HEK293 (cell line): ENCODE measurements around the gene IMPDH1.

Experiments
- CTCF ChIA-PET: fragments of 350-600 bp; formaldehyde crosslinking; extraction: SDS; loops from one replicate; lab custom pipeline; 2021; ENCODE audit warnings: antibody characterized with exemption; lab: Yijun Ruan, JAX
- POLR2A ChIA-PET: fragments of 300-600 bp; formaldehyde crosslinking; extraction: SDS; loops from one replicate; lab custom pipeline; 2020; ENCODE audit warnings: antibody characterized with exemption, inconsistent platforms; lab: Yijun Ruan, JAX
- H3K27ac ChIP-seq: fragments of 200-500 bp; sonication (Bioruptor generic); 2 replicates; pipeline ENCODE4 v1.5.1; 2014; ENCODE audit warnings: low read depth, low read length, control low read depth, inconsistent platforms; ENCODE audit errors: extremely low read depth
- H3K36me3 ChIP-seq, 2 experiments: fragments of 200-500 bp in 1 of 2; sonication (Bioruptor generic) in 1 of 2; 1 replicate in 1 of 2; 2 replicates in 1 of 2; pipeline ENCODE4 v1.5.1; 2014 to 2017; ENCODE audit warnings: inconsistent platforms in 2 of 2, low read length in 2 of 2; ENCODE audit not compliant: control insufficient read depth in 2 of 2, insufficient read depth in 1 of 2
- H3K4me1 ChIP-seq: fragments of 200-500 bp; sonication (Bioruptor generic); 2 replicates; pipeline ENCODE4 v1.5.1; 2014; ENCODE audit warnings: mild to moderate bottlenecking, low read length, inconsistent platforms; ENCODE audit not compliant: control insufficient read depth, insufficient read depth
- H3K4me3 ChIP-seq: 2 replicates; pipeline ENCODE4 v1.5.1; 2011; ENCODE audit warnings: low read depth, mild to moderate bottlenecking, control low read depth, low read length, moderate library complexity
- H3K9me3 ChIP-seq: fragments of 200-500 bp; sonication (Bioruptor generic); 2 replicates; pipeline ENCODE4 v1.5.1; 2014; ENCODE audit warnings: low read depth, low read length, inconsistent platforms; ENCODE audit not compliant: control insufficient read depth, insufficient read depth
- AEBP2 ChIP-seq: fragments of 450-650 bp; formaldehyde crosslinking; IDR thresholded peaks from 2 replicates; pipeline ENCODE4 v1.5.1; 2016; ENCODE audit warnings: missing biosample characterization, missing genetic modification characterization, borderline replicate concordance
- BCL6B ChIP-seq: fragments of 450-650 bp; formaldehyde crosslinking; IDR thresholded peaks from 2 replicates; pipeline ENCODE4 v1.5.1; 2017; ENCODE audit warnings: missing biosample characterization, missing genetic modification characterization
- GFI1B ChIP-seq: fragments of 450-650 bp; formaldehyde crosslinking; IDR thresholded peaks from 2 replicates; pipeline ENCODE4 v1.5.1; 2016; ENCODE audit warnings: missing biosample characterization, missing genetic modification characterization
- KLF1 ChIP-seq: fragments of 450-650 bp; formaldehyde crosslinking; IDR thresholded peaks from 2 replicates; pipeline ENCODE4 v1.5.1; 2016; ENCODE audit warnings: missing biosample characterization, missing genetic modification characterization
- MEIS1 ChIP-seq: sonication (generic); formaldehyde crosslinking; IDR thresholded peaks from 2 replicates; pipeline ENCODE4 v1.8.1; 2022; ENCODE audit warnings: missing genetic modification reagents, mild to moderate bottlenecking, borderline replicate concordance
- TRIM28 ChIP-seq: IDR thresholded peaks from 2 replicates; pipeline ENCODE4 v1.6.1; 2011; ENCODE audit warnings: low read length, control low read depth, borderline replicate concordance
- ZBTB17 ChIP-seq: fragments of 450-650 bp; formaldehyde crosslinking; IDR thresholded peaks from 2 replicates; pipeline ENCODE4 v1.5.1; 2016; ENCODE audit warnings: missing biosample characterization, missing genetic modification characterization
- ZNF114 ChIP-seq: fragments of 450-650 bp; formaldehyde crosslinking; IDR thresholded peaks from 2 replicates; pipeline ENCODE4 v1.5.0; 2017; ENCODE audit warnings: missing biosample characterization, missing genetic modification characterization
- ZNF133 ChIP-seq: fragments of 450-650 bp; formaldehyde crosslinking; IDR thresholded peaks from 2 replicates; pipeline ENCODE4 v1.5.1; 2016; ENCODE audit warnings: missing biosample characterization, missing genetic modification characterization
- ZNF174 ChIP-seq: fragments of 450-650 bp; formaldehyde crosslinking; IDR thresholded peaks from 2 replicates; pipeline ENCODE4 v1.5.0; 2017; ENCODE audit warnings: missing biosample characterization, mild to moderate bottlenecking, missing genetic modification characterization
- ZNF184 ChIP-seq: fragments of 450-650 bp; IDR thresholded peaks from 2 replicates; pipeline ENCODE4 v1.5.1; 2018; ENCODE audit warnings: missing biosample characterization, mild to moderate bottlenecking, missing genetic modification characterization
- ZNF266 ChIP-seq: fragments of 450-650 bp; formaldehyde crosslinking; IDR thresholded peaks from 2 replicates; pipeline ENCODE4 v1.5.1; 2016; ENCODE audit warnings: missing biosample characterization, missing genetic modification characterization, low read depth
- ZNF292 ChIP-seq: fragments of 450-650 bp; formaldehyde crosslinking; IDR thresholded peaks from 2 replicates; pipeline ENCODE4 v1.5.1; 2016; ENCODE audit warnings: low read depth, missing biosample characterization, missing genetic modification characterization, borderline replicate concordance
- ZNF549 ChIP-seq: fragments of 450-650 bp; IDR thresholded peaks from 2 replicates; pipeline ENCODE4 v1.5.1; 2018; ENCODE audit warnings: missing biosample characterization, missing genetic modification characterization, mild to moderate bottlenecking, inconsistent platforms, moderate library complexity
- ZNF558 ChIP-seq: fragments of 450-650 bp; formaldehyde crosslinking; IDR thresholded peaks from 2 replicates; pipeline ENCODE4 v1.5.1; 2016; ENCODE audit warnings: missing biosample characterization, missing genetic modification characterization
- ZNF596 ChIP-seq: fragments of 450-650 bp; IDR thresholded peaks from 2 replicates; pipeline ENCODE4 v1.5.0; 2018; ENCODE audit warnings: missing biosample characterization, mild to moderate bottlenecking, missing genetic modification characterization, moderate library complexity
- ZNF621 ChIP-seq: fragments of 450-650 bp; formaldehyde crosslinking; IDR thresholded peaks from 2 replicates; pipeline ENCODE4 v1.5.1; 2017; ENCODE audit warnings: missing biosample characterization, missing genetic modification characterization
- ZNF629 ChIP-seq: fragments of 450-650 bp; formaldehyde crosslinking; IDR thresholded peaks from 2 replicates; pipeline ENCODE4 v1.5.1; 2017; ENCODE audit warnings: missing biosample characterization, missing genetic modification characterization
- TF ChIP-seq, protein P1 (sequence below): fragments of 450-650 bp; formaldehyde crosslinking; IDR thresholded peaks from 2 replicates; pipeline ENCODE4 v1.5.1; 2016; ENCODE audit warnings: missing biosample characterization, missing genetic modification characterization, borderline replicate concordance
- TF ChIP-seq, protein P2 (sequence below): fragments of 450-650 bp; formaldehyde crosslinking; conservative IDR thresholded peaks from 2 replicates; pipeline ENCODE4 v1.5.1; 2016; ENCODE audit warnings: low read depth, missing biosample characterization, missing genetic modification characterization

IMPDH1 gene

DNA sequence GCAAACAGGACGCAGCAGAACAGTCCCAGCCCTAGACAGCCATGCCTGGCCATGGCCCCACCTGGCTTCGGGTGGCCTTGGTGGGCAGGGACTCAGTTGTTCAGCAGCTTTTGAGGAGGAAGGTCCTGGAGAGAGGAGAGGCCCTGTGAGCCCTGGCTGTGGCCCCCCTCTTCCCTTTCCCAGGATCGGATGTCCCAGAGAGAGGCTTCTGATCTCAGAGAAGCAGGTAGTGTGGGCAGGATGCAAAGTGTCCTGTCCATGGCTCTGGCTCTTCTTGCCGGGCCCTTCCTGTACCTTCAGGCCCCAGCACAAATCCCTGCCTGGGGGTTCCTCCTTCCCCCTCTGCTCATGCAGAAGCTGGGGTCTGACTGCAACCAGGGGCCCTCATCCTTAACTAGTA lies 49.8 kb downstream of the IMPDH1 start:
- POLR2A ChIA-PET: no interaction called here

GRCh38 chr7:128359336-128359735 lies 50.4 kb downstream of the IMPDH1 start:
- Histone ChIP-seq H3K4me3 (no peak overlapping the region), H3K36me3 (no peaks in the 10 kb centered on the region), H3K27ac (no peak overlapping the region), H3K4me1 (no peaks in the 10 kb centered on the region; the same call in 1 of the 2 replicates), H3K9me3 (no peaks in the 10 kb centered on the region)
- CTCF ChIA-PET: interaction anchor here (1.1 to 3.5 kb wide), 4 partner anchors 11 to 28 kb away, joined by 3 to 28 read pairs (median 8); no protein-coding TSS in a partner anchor
- POLR2A ChIA-PET: no interaction called here
- TF ChIP-seq ZNF621 (no peak), ZNF266 (no peak), BCL6B (no peak), ZNF596 (no peak), ZNF549 (tag by site-specific recombination) (no peak), GFI1B (tag by site-specific recombination) (no peak), AEBP2 (tag by site-specific recombination) (no peak)
- TF ChIP-seq, protein P1, sequence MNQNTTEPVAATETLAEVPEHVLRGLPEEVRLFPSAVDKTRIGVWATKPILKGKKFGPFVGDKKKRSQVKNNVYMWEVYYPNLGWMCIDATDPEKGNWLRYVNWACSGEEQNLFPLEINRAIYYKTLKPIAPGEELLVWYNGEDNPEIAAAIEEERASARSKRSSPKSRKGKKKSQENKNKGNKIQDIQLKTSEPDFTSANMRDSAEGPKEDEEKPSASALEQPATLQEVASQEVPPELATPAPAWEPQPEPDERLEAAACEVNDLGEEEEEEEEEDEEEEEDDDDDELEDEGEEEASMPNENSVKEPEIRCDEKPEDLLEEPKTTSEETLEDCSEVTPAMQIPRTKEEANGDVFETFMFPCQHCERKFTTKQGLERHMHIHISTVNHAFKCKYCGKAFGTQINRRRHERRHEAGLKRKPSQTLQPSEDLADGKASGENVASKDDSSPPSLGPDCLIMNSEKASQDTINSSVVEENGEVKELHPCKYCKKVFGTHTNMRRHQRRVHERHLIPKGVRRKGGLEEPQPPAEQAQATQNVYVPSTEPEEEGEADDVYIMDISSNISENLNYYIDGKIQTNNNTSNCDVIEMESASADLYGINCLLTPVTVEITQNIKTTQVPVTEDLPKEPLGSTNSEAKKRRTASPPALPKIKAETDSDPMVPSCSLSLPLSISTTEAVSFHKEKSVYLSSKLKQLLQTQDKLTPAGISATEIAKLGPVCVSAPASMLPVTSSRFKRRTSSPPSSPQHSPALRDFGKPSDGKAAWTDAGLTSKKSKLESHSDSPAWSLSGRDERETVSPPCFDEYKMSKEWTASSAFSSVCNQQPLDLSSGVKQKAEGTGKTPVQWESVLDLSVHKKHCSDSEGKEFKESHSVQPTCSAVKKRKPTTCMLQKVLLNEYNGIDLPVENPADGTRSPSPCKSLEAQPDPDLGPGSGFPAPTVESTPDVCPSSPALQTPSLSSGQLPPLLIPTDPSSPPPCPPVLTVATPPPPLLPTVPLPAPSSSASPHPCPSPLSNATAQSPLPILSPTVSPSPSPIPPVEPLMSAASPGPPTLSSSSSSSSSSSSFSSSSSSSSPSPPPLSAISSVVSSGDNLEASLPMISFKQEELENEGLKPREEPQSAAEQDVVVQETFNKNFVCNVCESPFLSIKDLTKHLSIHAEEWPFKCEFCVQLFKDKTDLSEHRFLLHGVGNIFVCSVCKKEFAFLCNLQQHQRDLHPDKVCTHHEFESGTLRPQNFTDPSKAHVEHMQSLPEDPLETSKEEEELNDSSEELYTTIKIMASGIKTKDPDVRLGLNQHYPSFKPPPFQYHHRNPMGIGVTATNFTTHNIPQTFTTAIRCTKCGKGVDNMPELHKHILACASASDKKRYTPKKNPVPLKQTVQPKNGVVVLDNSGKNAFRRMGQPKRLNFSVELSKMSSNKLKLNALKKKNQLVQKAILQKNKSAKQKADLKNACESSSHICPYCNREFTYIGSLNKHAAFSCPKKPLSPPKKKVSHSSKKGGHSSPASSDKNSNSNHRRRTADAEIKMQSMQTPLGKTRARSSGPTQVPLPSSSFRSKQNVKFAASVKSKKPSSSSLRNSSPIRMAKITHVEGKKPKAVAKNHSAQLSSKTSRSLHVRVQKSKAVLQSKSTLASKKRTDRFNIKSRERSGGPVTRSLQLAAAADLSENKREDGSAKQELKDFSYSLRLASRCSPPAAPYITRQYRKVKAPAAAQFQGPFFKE (tag by site-specific recombination): no peak

More for the DNA sequence above, 49.8 kb downstream of the IMPDH1 start:
- H3K9me3 ChIP-seq: no peaks in the 10 kb centered on the region
- no peaks in the 10 kb centered on the region for H3K36me3 ChIP-seq
- CTCF ChIA-PET: interaction anchor here (0.7 to 3.5 kb wide), 4 partner anchors 12 to 38 kb away, joined by 3 to 28 read pairs (median 5); no protein-coding TSS in a partner anchor
- no peak overlapping the region for H3K4me3 ChIP-seq
- H3K4me1 ChIP-seq: no peaks in the 10 kb centered on the region; the same call in 1 of the 2 replicates
- H3K27ac ChIP-seq: no peak overlapping the region
- TF ChIP-seq ZNF184 (tag by site-specific recombination) (no peak), ZNF549 (tag by site-specific recombination) (no peak), ZNF629 (tag by site-specific recombination) (no peak), TRIM28 (no peak), KLF1 (tag by site-specific recombination) (no peak), ZNF292 (no peak), ZNF114 (tag by site-specific recombination) (no peak), AEBP2 (tag by site-specific recombination) (no peak), MEIS1 (CRISPR knock-in tag) (no peak), ZNF558 (tag by site-specific recombination) (no peak), ZBTB17 (tag by site-specific recombination) (no peak), ZNF174 (tag by site-specific recombination) (no peak), ZNF266 (no peak), ZNF133 (tag by site-specific recombination) (no peak)
- TF ChIP-seq, protein P2, sequence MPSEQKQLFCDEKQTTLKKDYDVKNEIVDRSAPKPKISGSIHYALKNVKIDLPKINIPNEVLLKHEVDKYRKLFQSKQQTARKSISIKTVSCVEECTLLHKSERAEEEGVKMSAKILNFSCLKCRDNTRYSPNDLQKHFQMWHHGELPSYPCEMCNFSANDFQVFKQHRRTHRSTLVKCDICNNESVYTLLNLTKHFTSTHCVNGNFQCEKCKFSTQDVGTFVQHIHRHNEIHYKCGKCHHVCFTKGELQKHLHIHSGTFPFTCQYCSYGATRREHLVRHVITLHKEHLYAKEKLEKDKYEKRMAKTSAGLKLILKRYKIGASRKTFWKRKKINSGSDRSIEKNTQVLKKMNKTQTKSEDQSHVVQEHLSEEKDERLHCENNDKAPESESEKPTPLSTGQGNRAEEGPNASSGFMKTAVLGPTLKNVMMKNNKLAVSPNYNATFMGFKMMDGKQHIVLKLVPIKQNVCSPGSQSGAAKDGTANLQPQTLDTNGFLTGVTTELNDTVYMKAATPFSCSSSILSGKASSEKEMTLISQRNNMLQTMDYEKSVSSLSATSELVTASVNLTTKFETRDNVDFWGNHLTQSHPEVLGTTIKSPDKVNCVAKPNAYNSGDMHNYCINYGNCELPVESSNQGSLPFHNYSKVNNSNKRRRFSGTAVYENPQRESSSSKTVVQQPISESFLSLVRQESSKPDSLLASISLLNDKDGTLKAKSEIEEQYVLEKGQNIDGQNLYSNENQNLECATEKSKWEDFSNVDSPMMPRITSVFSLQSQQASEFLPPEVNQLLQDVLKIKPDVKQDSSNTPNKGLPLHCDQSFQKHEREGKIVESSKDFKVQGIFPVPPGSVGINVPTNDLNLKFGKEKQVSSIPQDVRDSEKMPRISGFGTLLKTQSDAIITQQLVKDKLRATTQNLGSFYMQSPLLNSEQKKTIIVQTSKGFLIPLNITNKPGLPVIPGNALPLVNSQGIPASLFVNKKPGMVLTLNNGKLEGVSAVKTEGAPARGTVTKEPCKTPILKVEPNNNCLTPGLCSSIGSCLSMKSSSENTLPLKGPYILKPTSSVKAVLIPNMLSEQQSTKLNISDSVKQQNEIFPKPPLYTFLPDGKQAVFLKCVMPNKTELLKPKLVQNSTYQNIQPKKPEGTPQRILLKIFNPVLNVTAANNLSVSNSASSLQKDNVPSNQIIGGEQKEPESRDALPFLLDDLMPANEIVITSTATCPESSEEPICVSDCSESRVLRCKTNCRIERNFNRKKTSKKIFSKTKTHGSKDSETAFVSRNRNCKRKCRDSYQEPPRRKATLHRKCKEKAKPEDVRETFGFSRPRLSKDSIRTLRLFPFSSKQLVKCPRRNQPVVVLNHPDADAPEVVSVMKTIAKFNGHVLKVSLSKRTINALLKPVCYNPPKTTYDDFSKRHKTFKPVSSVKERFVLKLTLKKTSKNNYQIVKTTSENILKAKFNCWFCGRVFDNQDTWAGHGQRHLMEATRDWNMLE: no peak
